HL-60 (cell line): ENCODE data around the gene DOP1B.
"Not testable (repeated sequence)": the region's sequence is repeated elsewhere in the genome, so short reads cannot be mapped to it uniquely, and the experiment has no call there.

Source experiments
- GABPA ChIP-seq: IDR thresholded peaks from 2 replicates; pipeline ENCODE4 v1.6.1; 2012; ENCODE audit warnings: low read depth
- POLR2AphosphoS5 ChIP-seq: IDR thresholded peaks from 2 replicates; pipeline ENCODE4 v1.6.1; 2012; ENCODE audit warnings: low read depth
- REST ChIP-seq: IDR thresholded peaks from 2 replicates; pipeline ENCODE4 v1.6.1; 2012; ENCODE audit warnings: low read depth; ENCODE audit not compliant: insufficient replicate concordance
- TF ChIP-seq, protein P1 (sequence below): IDR thresholded peaks from one replicate; pipeline ENCODE4 v1.5.1; 2011; ENCODE audit warnings: low read length, control low read depth, inconsistent platforms; ENCODE audit not compliant: insufficient read depth

GRCh38 chr21:36130839-36131238 lies 25.8 kb upstream of the DOP1B start:
- TF ChIP-seq, protein P1, sequence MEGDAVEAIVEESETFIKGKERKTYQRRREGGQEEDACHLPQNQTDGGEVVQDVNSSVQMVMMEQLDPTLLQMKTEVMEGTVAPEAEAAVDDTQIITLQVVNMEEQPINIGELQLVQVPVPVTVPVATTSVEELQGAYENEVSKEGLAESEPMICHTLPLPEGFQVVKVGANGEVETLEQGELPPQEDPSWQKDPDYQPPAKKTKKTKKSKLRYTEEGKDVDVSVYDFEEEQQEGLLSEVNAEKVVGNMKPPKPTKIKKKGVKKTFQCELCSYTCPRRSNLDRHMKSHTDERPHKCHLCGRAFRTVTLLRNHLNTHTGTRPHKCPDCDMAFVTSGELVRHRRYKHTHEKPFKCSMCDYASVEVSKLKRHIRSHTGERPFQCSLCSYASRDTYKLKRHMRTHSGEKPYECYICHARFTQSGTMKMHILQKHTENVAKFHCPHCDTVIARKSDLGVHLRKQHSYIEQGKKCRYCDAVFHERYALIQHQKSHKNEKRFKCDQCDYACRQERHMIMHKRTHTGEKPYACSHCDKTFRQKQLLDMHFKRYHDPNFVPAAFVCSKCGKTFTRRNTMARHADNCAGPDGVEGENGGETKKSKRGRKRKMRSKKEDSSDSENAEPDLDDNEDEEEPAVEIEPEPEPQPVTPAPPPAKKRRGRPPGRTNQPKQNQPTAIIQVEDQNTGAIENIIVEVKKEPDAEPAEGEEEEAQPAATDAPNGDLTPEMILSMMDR = not testable (repeated sequence)
- not testable (repeated sequence) for TF ChIP-seq POLR2AphosphoS5, REST, GABPA
